Measurements from ENCODE around the gene KCNQ1OT1. TPM values are rescaled to one million over a fixed set of nuclear protein-coding genes. Genes with fewer than 3 reads are reported as not detected.

KCNQ1OT1 gene
- total RNA-seq, 1 experiment from 2014 or later, result 0.18 TPM

DNA sequence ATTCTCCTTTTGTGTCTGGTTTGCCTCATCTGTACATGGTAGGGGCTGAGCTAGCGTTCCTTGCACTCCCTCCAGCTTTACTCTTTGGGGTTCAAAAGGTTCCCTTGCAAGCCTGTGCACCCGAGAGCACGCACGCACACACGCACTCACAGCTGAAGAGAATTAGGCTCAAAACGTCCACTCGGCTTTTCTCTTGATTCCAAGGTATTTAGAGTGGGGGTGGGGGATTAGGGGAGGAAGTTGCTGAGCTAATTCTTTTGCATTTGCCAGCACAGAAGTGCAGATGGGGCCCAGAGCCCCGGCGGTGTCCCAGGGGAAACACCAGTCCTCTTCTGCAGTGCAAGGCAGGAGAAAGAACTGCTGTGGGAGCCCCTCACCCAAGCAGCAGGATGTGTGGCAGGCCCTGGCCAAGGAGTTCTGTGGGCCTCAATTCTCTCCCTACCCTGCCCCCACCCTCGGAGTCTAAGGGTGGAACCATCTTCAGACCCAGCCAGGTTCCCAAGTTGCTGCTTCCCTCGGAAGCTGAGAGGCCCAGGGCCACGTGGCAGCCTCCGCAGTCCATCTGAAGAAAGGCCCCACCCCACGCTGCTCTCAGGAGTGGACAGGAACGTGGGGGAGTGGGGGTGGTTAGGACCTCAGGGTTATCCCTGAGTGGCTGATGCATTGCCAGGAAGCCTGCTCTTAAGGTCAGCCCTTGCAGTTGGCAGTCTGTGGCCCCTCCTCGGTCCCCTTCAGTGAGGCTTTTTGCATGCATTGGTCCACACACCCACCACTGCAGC, 3.8 kb upstream of the KCNQ1OT1 start:
- no peak for DNase-seq (ENCODE audit: low read depth)

DNA sequence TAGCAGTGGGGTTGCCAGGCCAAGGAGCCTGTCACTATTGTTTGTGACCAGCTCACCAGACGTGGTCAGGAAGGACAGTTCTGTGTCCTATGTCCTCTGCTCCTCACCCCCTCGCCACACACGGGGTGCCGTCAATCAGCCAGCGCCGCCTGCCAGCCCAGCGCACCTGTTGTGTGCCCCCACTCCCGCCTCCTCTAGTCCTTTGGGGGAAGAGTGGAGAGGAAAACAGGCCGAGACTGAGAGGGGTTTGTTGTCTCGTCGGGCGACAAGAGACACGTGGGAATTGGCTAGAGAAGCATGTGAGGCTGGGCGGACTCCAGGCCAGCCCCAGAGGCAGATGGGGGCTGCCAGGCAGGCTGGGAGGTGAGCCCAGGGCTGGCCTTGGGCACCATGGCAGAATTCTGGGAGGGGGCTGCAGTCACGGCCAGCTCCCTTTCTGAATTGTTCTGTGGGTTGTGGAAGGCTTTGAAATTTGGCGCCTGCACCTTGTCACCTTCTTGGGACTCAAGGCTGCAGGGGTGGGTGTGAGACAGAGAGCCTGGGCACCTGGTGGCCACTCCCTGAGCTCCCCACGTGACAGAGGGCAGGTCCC, 3.1 kb upstream of the KCNQ1OT1 start:
- no peak for DNase-seq (ENCODE audit: low read depth)

DNA sequence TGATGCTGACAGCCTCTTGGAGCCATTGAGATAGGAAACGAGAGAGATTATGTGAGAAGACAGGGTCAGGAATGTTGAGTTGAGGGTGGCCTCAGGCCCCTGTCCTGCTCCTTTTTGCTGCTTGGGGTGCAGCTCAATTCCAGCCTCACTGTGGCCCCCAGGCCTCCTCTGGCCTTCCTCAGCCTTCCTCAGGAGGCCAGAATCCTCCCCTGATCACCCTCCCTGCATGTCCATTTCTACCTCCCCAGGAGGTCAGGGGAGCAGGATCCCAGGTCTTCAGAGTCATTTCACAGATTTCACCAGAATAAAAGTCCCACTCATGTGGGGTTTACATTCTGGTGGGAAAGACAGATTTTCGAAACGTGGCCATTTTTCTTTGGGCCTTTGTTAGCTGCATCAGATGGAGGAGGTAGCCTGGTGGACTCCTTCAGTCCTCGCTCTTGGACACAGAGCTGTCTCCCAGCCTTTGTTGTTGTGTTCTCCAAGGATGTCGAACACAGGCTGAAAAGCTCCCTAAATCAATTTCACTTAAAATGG, 2.2 kb upstream of the KCNQ1OT1 start:
- no peak for DNase-seq (ENCODE audit: low read depth)

DNA sequence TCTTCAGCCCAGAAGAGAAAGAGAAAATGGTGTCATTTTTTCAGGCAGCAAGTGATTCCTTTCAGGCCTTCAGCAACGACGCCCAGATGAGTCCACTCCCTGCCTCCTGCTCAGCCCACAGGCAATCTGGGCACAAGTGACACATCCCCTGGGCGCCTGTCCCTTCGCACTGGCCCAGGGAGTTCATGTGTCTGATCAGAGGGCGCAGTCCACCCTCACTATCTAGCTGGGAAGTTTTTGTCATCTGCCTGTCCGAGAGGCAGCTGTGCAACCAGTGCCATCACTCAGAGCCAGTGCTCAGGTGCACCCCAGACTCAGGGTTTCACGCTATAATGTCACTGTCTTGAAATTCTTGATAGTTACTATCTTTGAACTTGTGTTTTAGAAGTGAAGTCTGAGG, 1.4 kb upstream of the KCNQ1OT1 start:
- DNase-seq (ENCODE audit: low read depth), result no peak

DNA sequence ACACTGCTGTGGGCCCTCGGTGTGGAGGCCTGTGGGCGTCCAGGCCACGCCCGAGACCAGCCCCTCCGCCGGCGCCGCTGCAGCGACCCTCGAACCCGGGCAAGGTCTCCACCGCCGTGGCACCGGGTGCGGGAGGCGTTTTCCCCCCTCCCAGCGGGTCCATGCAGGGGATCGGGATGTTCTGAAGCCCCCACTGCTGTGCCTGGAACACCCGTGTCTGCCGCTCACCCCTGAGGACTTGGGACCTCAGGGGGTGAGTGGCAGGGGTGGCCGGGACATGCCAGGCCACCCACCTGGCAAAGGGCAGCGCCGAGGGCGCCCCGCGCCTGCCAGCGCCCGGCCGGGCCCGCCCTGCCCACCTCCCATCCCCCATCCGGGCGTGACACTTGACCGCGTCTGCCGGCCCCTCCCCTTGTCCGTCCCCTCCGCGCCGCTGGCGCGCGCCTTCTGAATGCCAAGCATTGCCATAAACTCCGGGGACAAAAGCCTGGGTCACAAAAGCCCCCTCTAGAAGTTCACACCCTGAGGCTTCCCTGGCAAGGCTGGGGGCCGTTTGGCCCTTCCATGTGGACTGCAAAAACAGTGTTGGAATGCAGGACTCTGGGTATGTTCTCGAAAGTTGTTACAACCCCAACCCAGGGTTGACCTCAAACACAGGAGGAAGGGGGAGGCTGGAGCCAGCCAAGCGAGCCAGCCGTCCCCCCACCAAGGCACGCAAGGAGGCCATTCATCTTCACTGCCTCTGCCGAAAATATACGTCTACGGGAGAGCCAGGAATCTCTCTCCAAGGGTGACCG, 819 bp upstream of the KCNQ1OT1 start:
- no peak for DNase-seq (ENCODE audit: low read depth)

DNA sequence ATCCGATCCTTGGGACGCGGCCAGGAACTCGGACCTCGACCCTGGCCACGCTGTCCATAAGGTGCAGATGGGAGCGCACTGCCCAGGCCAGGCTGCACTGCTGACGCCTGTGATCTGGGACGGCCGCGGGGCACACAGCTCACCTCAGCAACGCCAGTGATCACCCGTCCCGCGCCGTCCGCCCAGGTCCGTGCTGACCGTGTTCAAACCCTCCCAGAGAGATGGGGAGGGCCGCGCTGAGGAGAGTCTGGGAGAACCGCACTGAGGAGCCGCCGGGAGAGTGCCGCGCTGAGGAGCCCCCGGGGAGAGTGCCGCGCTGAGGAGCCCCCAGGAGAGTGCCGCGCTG, 636 bp downstream of the KCNQ1OT1 start:
- no peak for DNase-seq (ENCODE audit: low read depth)

DNA sequence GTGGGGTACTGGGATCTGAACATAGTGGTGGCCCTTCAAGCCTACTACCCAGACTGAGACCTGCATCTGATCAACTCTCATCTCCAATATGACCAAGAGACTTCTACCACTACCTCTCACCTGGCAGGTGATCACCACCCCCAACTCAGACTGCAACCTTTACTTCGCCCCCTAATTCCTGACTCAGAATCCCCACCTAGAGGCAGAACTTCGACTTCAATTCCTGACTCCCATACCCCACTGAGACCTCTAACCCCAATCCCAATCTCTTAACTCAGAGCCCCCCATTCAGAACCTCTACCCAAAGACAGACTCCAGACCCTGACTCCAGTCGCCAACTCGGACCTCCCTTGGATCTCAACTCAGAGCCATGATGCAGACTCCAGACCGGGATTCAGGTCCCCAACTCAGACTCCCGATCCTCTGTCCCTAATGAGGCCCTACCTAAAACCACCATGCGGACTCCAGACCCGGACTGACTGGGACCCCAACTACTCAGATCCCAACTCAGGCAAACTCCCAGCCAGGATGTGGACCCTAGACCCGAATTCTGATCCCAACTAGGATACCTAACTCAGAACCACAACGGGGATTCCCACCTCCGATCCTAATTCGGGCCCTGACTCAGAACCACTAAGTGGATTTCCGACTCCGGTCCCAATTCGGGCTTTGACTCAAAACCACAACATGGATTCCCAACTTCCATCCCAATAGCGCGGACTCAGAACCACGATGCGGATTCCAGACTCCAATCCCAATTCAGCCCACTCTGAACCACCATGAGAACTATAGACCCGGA, 1.2 kb downstream of the KCNQ1OT1 start:
- no peak for DNase-seq (ENCODE audit: low read depth)

DNA sequence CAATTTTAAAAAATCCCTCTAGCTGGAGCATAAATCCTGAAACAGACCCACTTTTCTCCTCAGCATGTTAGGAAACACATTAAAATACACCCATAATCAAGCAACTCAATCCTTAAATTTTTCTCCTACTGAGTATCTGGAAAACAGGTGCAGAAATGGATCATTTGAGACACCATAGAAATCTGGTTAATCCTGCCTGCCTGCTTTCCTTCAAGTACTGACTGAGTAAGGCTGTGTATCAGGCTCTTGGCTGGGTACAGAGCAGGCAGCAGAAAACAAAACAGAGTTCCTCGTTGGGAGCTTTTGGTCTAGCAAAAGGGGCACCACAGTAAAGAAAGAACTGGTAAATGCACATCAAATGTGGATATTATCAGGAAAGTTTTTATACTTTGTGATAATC, 1.9 kb downstream of the KCNQ1OT1 start:
- DNase-seq (ENCODE audit: low read depth), result no peak

DNA sequence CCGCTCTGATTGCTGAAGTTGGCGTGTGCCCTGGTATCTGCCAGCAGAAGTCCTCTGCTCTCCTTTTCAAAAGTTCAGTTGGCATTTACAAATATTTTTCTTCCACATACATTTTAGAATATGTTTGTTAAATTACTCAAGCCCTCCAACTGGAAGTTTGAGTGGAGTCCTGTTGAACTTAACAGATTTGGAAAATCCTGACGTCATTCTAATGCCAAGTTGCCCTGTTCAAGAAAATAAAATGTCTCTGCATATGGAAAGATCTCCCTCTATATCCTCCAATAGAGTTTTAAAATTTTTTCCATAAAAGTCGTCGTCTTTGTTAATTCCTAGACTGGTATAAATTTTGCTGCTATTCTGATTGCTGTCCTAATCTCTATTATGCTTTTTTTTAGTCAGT, 3.3 kb downstream of the KCNQ1OT1 start:
- DNase-seq (ENCODE audit: low read depth), result no peak

DNA sequence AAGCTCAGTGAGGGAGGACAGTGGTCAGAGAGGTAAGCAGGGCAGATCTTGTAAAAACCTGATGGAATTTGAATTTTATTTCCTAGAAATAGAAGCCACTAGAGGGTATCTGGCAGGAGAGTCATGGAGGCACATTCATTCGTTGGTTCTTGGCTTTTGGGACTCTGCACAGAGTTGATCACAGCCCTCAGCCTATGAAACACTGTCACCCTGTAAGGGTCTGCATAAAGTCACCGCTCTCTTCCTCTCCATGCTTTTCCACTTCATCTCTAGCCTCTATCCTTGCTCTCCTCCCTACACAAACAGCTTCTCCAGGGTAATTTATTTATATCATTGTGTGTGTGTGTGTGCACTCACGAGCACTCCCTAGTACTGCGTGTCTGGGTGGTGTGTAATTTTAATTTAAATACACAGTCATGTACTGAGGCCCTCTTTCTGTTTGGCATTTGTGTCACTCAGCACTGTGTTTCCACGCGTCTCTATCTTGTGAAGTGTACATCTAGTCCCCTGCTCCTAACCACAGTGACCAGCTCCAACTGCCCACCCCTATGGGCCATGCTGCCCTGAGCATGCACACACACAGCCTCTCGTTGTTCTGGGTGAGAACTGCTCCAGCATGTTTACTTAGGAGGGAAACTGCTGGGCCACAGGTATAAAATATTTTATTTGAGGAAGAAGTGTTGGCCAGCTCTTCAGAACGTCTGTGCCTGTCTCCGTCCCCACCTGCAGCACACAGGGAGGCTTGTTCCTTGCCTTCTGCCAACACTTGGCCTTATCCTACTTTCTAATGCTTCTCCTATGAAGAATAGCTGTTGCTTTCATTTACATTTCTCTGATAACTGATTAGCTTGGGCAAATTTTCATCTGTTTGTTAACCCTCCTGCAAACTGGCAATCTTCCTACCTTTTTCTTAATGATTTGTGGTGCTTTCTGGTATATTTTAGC, 4.5 kb downstream of the KCNQ1OT1 start:
- DNase-seq (ENCODE audit: low read depth), result no peak

DNA sequence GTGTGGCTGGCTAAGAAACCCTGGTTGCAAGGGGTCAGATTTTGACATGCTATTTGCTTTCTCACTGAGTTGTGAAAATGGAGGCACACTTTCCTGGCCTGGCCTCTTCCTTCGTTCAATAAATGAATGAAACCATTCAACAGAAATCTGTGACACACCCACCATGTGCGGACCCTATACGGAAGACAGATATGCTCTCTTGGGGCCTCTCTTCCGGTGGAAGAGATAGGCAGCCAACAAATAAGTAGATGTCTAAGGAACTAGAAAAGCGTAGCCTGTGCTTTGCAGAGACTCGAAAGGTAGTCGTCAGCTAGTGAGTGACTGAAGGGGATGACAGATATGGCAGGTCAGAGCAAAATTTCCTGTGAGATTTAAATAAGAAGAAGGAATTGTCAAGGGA, 5.3 kb downstream of the KCNQ1OT1 start:
- no peak for DNase-seq (ENCODE audit: low read depth)

DNA sequence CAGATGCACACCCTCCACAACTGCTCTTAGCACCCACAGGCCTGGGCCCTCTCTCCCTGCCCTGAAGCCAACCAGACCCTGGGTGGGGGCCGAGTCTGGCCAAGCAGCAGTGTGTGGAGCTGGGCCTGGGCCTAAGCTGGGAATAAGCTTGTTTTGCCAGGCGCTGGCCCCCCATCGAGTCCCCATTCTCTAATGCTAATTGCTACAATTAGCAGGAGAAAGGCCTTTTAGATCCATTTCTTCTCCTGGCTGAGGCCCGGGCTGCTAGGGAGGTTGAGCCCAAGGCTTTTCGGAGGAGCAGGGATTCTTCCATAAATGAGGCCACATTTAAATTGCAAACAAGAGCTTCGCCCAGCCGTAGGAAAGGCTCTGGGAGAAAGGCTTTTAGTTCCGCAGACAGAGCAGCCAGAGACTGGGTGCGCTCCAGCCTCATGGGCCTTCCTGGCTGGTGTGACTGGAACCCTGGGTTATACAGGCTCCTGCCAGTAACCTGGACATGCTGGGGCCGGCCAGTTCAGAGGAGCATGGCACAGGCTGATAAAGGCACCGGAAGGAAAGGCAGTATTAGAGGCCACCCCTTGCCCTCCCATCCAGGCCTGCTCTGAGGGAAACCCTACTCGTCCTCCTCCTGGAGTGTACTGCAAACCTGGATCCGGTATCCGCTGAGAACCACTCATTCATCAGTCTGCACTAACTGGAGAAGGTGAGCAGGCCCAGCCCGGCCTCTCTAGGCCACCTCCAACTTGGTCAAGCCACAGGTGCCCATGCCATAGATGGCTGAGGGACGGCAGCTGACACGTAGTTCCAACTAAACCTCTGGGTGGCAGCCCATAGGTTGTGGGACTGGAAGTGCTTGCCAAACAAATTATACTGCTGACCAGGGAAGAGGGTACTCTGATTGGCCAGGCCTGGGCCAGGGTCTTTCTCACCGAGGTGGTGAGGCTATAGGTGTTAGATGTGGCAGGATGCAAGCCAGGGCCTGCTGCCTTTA, 6.2 kb downstream of the KCNQ1OT1 start:
- no peak for DNase-seq (ENCODE audit: low read depth)

DNA sequence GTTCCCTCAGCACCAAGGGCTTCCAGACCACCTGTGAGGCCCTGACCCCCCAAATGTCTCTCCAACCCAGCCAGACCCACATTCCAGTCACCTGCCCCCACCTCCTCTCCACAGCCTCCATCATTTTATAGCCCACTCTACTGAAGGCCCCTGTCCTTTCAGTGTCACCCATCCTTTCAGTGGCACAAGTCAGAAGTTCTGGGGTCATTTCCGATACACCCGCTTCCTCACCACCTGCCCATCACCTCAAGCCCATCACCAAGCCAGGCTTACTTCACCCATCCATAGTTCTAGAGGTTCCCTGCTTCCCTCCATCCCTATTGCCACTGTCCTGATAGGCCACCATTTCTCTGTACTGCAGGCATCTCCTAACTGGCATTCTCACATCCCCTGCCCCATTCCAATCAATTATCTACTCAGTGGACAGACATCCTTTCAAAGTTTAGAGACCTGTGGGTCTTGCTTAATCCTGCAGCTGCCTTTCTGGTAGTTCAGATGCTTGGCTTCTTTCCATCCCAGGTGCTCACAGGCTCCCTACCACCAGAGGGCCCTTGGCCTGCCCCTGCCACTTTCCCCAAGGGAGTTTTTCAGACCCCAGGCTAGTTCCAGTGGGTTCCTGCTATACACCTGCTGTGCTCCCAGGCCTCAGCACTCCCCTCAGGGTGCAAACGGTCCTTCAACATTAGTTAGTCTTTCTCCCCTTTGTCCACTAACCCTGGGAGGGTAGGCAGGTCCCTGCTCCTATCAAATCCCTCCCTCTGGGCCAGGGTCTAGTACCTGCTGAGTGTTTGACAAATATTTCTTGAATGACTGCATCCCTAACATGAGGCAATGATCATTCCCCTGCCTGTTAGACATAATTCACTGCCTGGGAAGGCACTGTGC, 7.6 kb downstream of the KCNQ1OT1 start:
- DNase-seq (ENCODE audit: low read depth), result no peak

DNA sequence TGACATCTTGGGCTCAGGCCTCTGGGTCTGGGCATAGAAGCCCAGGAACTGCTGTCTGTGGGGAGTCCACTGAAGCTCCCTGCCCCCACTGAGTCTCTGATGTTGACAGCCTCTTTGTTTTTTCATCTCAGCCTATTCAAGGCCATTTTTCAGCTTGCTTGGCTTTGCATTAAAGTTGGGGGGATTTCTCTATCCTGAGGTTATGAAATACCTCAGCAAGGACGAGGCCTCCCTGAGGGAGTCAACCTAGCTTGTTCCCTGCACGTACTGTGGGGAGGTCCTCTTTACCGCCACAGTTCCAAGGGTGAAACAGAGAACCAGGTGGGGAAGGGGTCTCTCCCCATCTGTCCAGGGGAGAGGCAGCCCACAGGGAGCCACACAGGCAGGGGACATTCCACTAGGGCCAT, 8.4 kb downstream of the KCNQ1OT1 start:
- DNase-seq (ENCODE audit: low read depth), result no peak

DNA sequence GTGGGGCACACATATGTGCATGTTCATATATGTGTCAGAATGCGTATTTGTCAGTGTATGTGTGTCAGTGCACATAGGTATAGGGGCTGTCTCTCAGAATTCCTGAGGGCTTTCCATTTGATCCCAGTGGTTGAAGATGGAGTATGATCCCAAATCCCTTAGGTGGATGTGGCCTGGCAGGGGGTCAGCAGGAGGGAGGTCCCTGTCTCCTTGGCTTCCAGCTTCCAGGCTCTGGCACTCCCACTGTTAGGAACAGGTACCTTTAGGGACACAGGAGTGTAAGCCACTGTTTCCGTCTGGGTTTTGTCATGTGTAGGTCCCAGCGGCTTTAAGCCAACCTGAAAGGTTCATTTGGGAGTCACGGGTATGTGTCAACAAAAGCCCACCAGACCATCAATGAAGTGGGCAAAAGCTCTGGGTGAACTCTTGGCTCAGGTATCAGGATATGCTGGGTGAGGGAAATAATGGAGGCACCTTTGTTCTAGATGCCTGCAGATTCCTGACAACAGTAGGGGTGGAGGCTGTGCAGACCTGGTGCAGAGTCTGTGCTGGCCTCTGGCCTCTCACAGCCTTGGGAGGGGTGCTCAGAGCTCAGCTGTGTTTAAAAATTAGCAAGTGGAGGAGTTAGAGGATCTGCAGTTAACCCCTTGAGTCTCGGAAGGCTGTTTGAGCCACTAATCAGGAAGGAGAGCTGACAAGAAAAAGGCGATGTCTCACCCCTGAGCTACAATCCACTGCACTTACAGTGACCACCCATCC, 9.0 kb downstream of the KCNQ1OT1 start:
- DNase-seq (ENCODE audit: low read depth), result no peak

DNA sequence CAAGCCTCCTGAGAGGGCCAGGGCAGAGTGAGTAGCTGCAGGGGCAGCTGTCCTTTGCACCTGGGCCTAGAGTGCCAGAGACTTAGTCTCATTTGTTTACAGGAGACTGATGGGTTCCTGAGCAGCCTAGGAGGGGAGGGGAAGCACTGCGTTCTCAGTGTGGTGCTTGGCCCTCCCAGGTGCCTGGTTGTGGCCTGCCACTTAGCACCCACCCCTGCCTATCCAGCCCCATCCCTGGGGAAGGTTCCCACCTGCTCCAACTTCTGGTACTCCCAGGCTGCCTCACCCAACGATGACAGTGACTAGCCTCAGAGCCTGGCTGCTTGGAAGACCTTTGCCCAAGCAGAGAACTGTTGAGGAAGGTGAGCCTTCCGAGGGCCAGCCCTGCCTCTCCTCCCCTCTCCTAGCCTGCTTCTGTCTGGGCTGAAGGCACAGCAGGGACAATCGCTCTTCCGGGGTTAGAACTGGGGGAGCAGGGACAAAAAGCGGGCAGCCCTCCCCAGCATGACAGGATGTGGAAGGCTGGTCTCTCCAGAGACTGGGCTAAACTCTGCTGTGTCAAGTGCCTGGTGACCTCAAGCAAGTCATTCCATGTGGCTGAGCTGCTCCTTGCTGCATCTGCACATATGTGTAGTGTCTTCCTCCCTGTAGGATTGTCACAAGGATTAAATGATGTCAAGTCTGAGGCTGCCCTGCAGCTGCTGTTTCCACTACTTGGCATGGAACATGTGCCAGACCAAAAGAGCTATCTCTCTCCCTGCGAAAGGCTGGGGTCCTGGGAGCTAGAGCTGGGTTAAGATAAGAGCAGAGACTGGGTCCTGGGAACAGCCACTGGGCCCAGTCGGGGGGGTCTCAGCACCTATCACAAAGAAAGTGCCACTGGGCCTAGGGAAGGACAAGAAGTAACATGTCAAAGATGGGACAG, 9.9 kb downstream of the KCNQ1OT1 start:
- no peak for DNase-seq (ENCODE audit: low read depth)
